GM23338 (cell line): ENCODE results near the gene CCDC157. TPM values are rescaled to one million over a fixed set of nuclear protein-coding genes. Genes with fewer than 3 reads are reported as not detected.

Source experiments
- ATAC-seq: fragments of 200-7000 bp; cut with Tn5 transposase; 3 replicates; pipeline ENCODE4 v1.9.1; 2020
- DNase-seq: peaks from one replicate; pipeline ENCODE4 v3.0.0-alpha.2; 2015; ENCODE audit warnings: low spot score
- H2AFZ ChIP-seq: fragments of 200-600 bp; sonication (generic); 2 replicates; pipeline ENCODE4 v1.8.0; 2016; ENCODE audit warnings: antibody characterized with exemption, mild to moderate bottlenecking, moderate library complexity
- H3F3A ChIP-seq: fragments of 200-600 bp; sonication (generic); replicated peaks from 2 replicates; pipeline ENCODE4 v1.8.0; 2017; ENCODE audit warnings: antibody characterized with exemption, mixed run types, low read depth
- H3K27ac ChIP-seq: fragments of 200-600 bp; sonication (generic); 2 replicates; pipeline ENCODE4 v1.6.1; 2016; ENCODE audit warnings: low read depth
- H3K27me3 ChIP-seq: fragments of 200-600 bp; sonication (generic); 2 replicates; pipeline ENCODE4 v1.8.0; 2016; ENCODE audit warnings: mild to moderate bottlenecking, mixed run types, moderate library complexity; ENCODE audit not compliant: insufficient read depth
- H3K36me3 ChIP-seq: fragments of 200-600 bp; sonication (generic); 2 replicates; pipeline ENCODE4 v1.8.0; 2016; ENCODE audit warnings: mild to moderate bottlenecking; ENCODE audit not compliant: insufficient read depth
- H3K4me1 ChIP-seq: fragments of 200-600 bp; sonication (generic); 2 replicates; pipeline ENCODE4 v1.8.0; 2016; ENCODE audit warnings: mild to moderate bottlenecking, moderate library complexity; ENCODE audit not compliant: insufficient read depth
- H3K4me2 ChIP-seq: fragments of 200-600 bp; sonication (generic); 2 replicates; pipeline ENCODE4 v1.7.1; 2017; ENCODE audit warnings: mixed run types
- H3K4me3 ChIP-seq: fragments of 200-600 bp; sonication (generic); 2 replicates; pipeline ENCODE4 v1.6.1; 2016; ENCODE audit warnings: mixed run types
- H3K79me2 ChIP-seq: fragments of 200-600 bp; sonication (generic); replicated peaks from 2 replicates; pipeline ENCODE4 v1.8.0; 2017; ENCODE audit warnings: mild to moderate bottlenecking; ENCODE audit not compliant: insufficient read depth
- H3K9me2 ChIP-seq: fragments of 200-600 bp; sonication (generic); 2 replicates; pipeline ENCODE4 v1.8.0; 2017; ENCODE audit not compliant: insufficient read depth
- H4K20me1 ChIP-seq: fragments of 200-600 bp; sonication (generic); replicated peaks from 2 replicates; pipeline ENCODE4 v1.8.0; 2017; ENCODE audit warnings: mild to moderate bottlenecking; ENCODE audit not compliant: insufficient read depth
- H3K27ac Mint-ChIP-seq: 2 replicates; pipeline ENCODE4 v1.8.0; 2020; ENCODE audit warnings: inconsistent platforms, mild to moderate bottlenecking, moderate library complexity, mixed read lengths
- H3K27me3 Mint-ChIP-seq: 3 replicates; pipeline ENCODE4 v1.8.0; 2022; ENCODE audit warnings: low read depth, mild to moderate bottlenecking, moderate library complexity, mixed read lengths, inconsistent platforms; ENCODE audit not compliant: insufficient read depth, poor library complexity
- H3K36me3 Mint-ChIP-seq: 3 replicates; pipeline ENCODE4 v1.8.0; 2021; ENCODE audit warnings: low read depth, mild to moderate bottlenecking, inconsistent platforms, moderate library complexity, mixed read lengths
- H3K4me1 Mint-ChIP-seq: 3 replicates; pipeline ENCODE4 v1.8.0; 2020; ENCODE audit warnings: mild to moderate bottlenecking, inconsistent platforms, mixed read lengths
- H3K4me3 Mint-ChIP-seq: 3 replicates; pipeline ENCODE4 v1.8.0; 2021; ENCODE audit warnings: moderate library complexity, mild to moderate bottlenecking, inconsistent platforms, mixed read lengths
- H3K9me3 Mint-ChIP-seq: 3 replicates; pipeline ENCODE4 v1.8.0; 2020; ENCODE audit warnings: moderate library complexity, mild to moderate bottlenecking, inconsistent platforms, mixed read lengths
- CREB1 ChIP-seq: fragments of 250-450 bp; sonication (Bioruptor Pico); IDR thresholded peaks from 2 replicates; pipeline ENCODE4 v1.5.0; 2020; ENCODE audit warnings: low read depth, mild to moderate bottlenecking, moderate library complexity
- EZH2 ChIP-seq: fragments of 200-600 bp; sonication (generic); IDR thresholded peaks from one replicate; pipeline ENCODE4 v1.8.0; 2017; ENCODE audit warnings: antibody characterized with exemption, mild to moderate bottlenecking, low read depth; ENCODE audit not compliant: unreplicated experiment
- EZH2phosphoT487 ChIP-seq: fragments of 200-600 bp; sonication (generic); IDR thresholded peaks from one replicate; pipeline ENCODE4 v1.8.1; 2018; ENCODE audit warnings: antibody characterized with exemption; ENCODE audit not compliant: unreplicated experiment
- JUNB ChIP-seq: IDR thresholded peaks from one replicate; pipeline ENCODE4 v1.6.1; 2016; ENCODE audit warnings: antibody characterized with exemption; ENCODE audit not compliant: unreplicated experiment
- POLR2AphosphoS5 ChIP-seq: IDR thresholded peaks from 2 replicates; pipeline ENCODE4 v1.6.1; 2016; ENCODE audit warnings: antibody characterized with exemption, low read depth
- ZNF114 ChIP-seq: fragments of 250-450 bp; sonication (Bioruptor Pico); IDR thresholded peaks from 2 replicates; pipeline ENCODE4 v1.5.0; 2020; ENCODE audit warnings: mild to moderate bottlenecking, moderate library complexity
- ZNF331 ChIP-seq: fragments of 250-450 bp; sonication (Bioruptor Pico); IDR thresholded peaks from 2 replicates; pipeline ENCODE4 v1.5.0; 2020; ENCODE audit warnings: low read depth, mild to moderate bottlenecking, moderate library complexity
- polyA plus RNA-seq: library from polyadenylated mRNA; unstranded; fragments of >200 nt; fragmentation: Nextera tagmentation; extraction: Ambion mirVana; gene quantifications from 2 replicates; pipeline ENCODE4 v1.2.1, GENCODE V29; 2016
- total RNA-seq: library from RNA; depleted of rRNA; stranded (reverse); fragments of >200 nt; shearing (Covaris generic); gene quantifications from 2 replicates; pipeline ENCODE4 v1.2.3, GENCODE V29; 2014
- TF ChIP-seq, protein P1 (sequence below): fragments of 250-450 bp; sonication (Bioruptor Pico); IDR thresholded peaks from 2 replicates; pipeline ENCODE4 v1.5.0; 2020; ENCODE audit warnings: mild to moderate bottlenecking, moderate library complexity
- TF ChIP-seq, protein P2 (sequence below): IDR thresholded peaks from 2 replicates; pipeline ENCODE4 v1.6.1; 2016; ENCODE audit warnings: antibody characterized with exemption

CCDC157 gene
- total and polyA plus RNA-seq, 2 experiments from 2014 or later: 3.8 to 7.9 TPM

- ATAC-seq: no peak
- Histone ChIP-seq H3K27me3 (no peaks in the 10 kb centered on the region), H3F3A (no peaks in the 10 kb centered on the region; the same call in 1 of the 2 replicates), H3K27ac (no peak overlapping the region), H3K79me2 (no peaks in the 10 kb centered on the region), H4K20me1 (no peaks in the 10 kb centered on the region), H2AFZ (no peak overlapping the region), H3K4me3 (no peak overlapping the region), H3K9me2 (no peaks in the 10 kb centered on the region), H3K4me2 (no peak overlapping the region), H3K4me1 (no peaks in the 10 kb centered on the region), H3K36me3 (no peaks in the 10 kb centered on the region)
- Mint-ChIP-seq H3K27ac (no peak overlapping the region), H3K27me3 (peaks cover 15% of the 10 kb centered on the region), H3K36me3 (peaks cover 3% of the 10 kb centered on the region), H3K9me3 (no peaks in the 10 kb centered on the region; the same call in 2 of the 3 replicates), H3K4me3 (no peak overlapping the region), H3K4me1 (peaks cover 5% of the 10 kb centered on the region)
- no peak for DNase-seq
- TF ChIP-seq, protein P1, sequence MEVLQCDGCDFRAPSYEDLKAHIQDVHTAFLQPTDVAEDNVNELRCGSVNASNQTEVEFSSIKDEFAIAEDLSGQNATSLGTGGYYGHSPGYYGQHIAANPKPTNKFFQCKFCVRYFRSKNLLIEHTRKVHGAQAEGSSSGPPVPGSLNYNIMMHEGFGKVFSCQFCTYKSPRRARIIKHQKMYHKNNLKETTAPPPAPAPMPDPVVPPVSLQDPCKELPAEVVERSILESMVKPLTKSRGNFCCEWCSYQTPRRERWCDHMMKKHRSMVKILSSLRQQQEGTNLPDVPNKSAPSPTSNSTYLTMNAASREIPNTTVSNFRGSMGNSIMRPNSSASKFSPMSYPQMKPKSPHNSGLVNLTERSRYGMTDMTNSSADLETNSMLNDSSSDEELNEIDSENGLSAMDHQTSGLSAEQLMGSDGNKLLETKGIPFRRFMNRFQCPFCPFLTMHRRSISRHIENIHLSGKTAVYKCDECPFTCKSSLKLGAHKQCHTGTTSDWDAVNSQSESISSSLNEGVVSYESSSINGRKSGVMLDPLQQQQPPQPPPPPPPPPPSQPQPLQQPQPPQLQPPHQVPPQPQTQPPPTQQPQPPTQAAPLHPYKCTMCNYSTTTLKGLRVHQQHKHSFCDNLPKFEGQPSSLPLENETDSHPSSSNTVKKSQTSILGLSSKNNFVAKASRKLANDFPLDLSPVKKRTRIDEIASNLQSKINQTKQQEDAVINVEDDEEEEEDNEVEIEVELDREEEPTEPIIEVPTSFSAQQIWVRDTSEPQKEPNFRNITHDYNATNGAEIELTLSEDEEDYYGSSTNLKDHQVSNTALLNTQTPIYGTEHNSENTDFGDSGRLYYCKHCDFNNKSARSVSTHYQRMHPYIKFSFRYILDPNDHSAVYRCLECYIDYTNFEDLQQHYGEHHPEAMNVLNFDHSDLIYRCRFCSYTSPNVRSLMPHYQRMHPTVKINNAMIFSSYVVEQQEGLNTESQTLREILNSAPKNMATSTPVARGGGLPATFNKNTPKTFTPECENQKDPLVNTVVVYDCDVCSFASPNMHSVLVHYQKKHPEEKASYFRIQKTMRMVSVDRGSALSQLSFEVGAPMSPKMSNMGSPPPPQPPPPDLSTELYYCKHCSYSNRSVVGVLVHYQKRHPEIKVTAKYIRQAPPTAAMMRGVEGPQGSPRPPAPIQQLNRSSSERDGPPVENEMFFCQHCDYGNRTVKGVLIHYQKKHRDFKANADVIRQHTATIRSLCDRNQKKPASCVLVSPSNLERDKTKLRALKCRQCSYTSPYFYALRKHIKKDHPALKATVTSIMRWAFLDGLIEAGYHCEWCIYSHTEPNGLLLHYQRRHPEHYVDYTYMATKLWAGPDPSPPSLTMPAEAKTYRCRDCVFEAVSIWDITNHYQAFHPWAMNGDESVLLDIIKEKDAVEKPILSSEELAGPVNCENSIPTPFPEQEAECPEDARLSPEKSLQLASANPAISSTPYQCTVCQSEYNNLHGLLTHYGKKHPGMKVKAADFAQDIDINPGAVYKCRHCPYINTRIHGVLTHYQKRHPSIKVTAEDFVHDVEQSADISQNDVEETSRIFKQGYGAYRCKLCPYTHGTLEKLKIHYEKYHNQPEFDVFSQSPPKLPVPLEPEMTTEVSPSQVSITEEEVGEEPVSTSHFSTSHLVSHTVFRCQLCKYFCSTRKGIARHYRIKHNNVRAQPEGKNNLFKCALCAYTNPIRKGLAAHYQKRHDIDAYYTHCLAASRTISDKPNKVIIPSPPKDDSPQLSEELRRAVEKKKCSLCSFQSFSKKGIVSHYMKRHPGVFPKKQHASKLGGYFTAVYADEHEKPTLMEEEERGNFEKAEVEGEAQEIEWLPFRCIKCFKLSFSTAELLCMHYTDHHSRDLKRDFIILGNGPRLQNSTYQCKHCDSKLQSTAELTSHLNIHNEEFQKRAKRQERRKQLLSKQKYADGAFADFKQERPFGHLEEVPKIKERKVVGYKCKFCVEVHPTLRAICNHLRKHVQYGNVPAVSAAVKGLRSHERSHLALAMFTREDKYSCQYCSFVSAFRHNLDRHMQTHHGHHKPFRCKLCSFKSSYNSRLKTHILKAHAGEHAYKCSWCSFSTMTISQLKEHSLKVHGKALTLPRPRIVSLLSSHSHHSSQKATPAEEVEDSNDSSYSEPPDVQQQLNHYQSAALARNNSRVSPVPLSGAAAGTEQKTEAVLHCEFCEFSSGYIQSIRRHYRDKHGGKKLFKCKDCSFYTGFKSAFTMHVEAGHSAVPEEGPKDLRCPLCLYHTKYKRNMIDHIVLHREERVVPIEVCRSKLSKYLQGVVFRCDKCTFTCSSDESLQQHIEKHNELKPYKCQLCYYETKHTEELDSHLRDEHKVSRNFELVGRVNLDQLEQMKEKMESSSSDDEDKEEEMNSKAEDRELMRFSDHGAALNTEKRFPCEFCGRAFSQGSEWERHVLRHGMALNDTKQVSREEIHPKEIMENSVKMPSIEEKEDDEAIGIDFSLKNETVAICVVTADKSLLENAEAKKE (CRISPR knock-in tag): no peak
- TF ChIP-seq, protein P2, sequence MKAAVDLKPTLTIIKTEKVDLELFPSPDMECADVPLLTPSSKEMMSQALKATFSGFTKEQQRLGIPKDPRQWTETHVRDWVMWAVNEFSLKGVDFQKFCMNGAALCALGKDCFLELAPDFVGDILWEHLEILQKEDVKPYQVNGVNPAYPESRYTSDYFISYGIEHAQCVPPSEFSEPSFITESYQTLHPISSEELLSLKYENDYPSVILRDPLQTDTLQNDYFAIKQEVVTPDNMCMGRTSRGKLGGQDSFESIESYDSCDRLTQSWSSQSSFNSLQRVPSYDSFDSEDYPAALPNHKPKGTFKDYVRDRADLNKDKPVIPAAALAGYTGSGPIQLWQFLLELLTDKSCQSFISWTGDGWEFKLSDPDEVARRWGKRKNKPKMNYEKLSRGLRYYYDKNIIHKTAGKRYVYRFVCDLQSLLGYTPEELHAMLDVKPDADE: no peak
- TF ChIP-seq POLR2AphosphoS5: no peak
- no peak for TF ChIP-seq EZH2phosphoT487
- TF ChIP-seq CREB1 (CRISPR knock-in tag): no peak
- TF ChIP-seq JUNB: no peak
- TF ChIP-seq ZNF114 (CRISPR knock-in tag): no peak
- no peak for TF ChIP-seq ZNF331
- no peak for TF ChIP-seq EZH2
Measured at GRCh38 chr22:30370641-30371230, 13.9 kb downstream of the CCDC157 start.
